ENCODE measurements around the gene CCDC134.

DNA sequence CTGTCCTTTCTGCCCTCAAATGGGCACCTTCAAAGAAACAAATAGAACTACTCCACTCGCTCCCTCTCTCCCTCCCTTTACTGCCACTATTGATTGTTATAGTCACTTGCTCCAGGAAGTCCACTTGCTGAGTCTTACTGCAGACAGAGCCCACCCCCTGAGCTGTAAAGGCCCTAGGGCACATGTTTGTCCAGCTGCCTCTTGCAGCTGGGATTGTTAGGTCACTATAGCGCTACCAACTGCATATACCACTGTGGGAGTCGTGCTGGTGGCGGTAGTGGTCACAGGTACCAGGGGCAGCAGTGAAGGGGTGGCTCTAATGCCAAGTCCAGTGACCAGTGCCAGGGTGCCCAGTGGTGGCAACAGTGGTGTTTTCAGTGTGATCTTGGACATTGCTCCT lies 28.0 kb downstream of the CCDC134 start:
- no peak for TF ChIP-seq CTCF (IDR thresholded peaks at IDR 0.05; ENCODE audit: low read length)
- TF ChIP-seq EZH2 (IDR thresholded peaks at IDR 0.05; ENCODE audit: borderline replicate concordance, low read length), result no peak
